ENCODE measurements around the gene SPRR3. TPM values are rescaled to one million over a fixed set of nuclear protein-coding genes. Genes with fewer than 3 reads are reported as not detected.

Gene SPRR3
- total RNA-seq, 1 donor from 2014 or later, result not detected

DNA sequence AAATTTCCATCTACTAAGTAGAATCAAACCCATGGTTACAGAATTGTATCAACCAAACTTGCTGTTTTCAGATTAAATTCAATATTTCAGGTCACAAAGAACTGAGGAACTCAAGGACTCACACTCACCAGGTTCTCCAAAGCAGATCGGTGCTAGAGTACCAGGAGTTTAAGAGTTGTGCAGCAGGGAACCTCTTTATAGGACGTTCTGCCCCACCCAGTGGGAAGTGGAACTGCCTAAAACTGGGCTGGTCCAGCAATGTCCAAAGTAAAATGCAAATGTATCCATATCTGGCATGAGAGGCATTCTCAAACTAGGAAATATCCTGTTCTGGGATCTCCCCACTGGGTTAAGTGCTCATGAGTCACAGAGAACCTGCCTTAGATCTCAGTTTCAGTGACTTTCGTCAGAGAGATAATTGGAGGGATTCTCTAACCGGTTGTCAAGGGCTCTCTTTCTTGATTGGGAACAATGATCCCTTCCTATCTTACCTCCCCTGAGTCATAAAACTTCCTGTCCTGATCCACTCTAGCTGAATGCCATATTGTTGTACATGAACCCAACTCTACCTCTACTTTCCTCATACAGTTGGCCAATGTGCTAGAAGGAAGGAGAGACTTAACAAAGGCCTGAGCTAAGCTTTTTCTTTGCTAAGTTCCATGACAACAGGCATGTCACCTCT is 39.5 kb downstream of the SPRR3 start, which contains the start of gene SPRR2D:
SPRR2D (minus strand) TSS at position 171 of the 682 bp plus-strand sequence. CDS start 774 bp downstream, outside the sequence.
- no peak for DNase-seq (ENCODE audit: extremely low read depth, low read depth, low spot score)

DNA sequence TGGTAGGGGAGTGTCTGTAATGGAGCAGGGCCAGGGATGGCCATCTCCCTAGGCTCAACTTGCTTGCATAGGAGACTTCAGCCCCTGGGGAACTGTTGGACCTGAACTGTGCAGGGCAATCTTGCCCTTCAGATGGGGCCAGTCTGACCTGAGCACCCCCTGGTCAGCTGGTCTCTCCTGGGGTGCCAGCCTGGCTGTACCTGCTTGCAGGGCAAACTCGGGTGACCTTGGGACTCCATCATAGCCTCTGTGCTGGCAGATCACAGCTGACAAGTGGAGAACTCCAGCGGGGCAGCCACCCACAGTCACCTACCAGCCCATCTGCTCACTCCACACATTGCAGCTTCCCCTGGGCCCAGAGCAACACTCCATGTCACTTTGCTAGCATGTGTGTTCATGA is 47.7 kb downstream of the SPRR3 start:
- no peak for DNase-seq (ENCODE audit: extremely low read depth, low read depth, low spot score)

Other genes starting within 250 kb of the SPRR3 start
- gene KPRP, start 243.7 kb upstream of the SPRR3 start, total RNA-seq, result not detected in 2 replicates
- gene LCE1F, start 226.6 kb upstream of the SPRR3 start, total RNA-seq, result not detected in 2 replicates
- gene LCE1E, start 215.5 kb upstream of the SPRR3 start, total RNA-seq, result not detected in 2 replicates
- gene LCE1D, start 205.0 kb upstream of the SPRR3 start, total RNA-seq, result not detected in 2 replicates
- not detected in 2 replicates for gene LCE1C, start 195.1 kb upstream of the SPRR3 start, total RNA-seq
- not detected in 2 replicates for gene LCE1B, start 189.8 kb upstream of the SPRR3 start, total RNA-seq
- not detected in 2 replicates for gene LCE1A, start 174.3 kb upstream of the SPRR3 start, total RNA-seq
- gene LCE6A, start 158.9 kb upstream of the SPRR3 start, total RNA-seq, result not detected in 2 replicates
- not detected in 2 replicates for gene LCE7A, start 141.8 kb upstream of the SPRR3 start, total RNA-seq
- not detected in 2 replicates for gene SMCP, start 123.4 kb upstream of the SPRR3 start, total RNA-seq
- not detected in 2 replicates for gene IVL, start 93.2 kb upstream of the SPRR3 start, total RNA-seq
- gene SPRR5, start 54.5 kb upstream of the SPRR3 start, total RNA-seq, result not detected in 2 replicates
- gene SPRR4, start 31.1 kb upstream of the SPRR3 start, total RNA-seq, result not detected in 2 replicates
- gene SPRR1A, start 17.7 kb upstream of the SPRR3 start, total RNA-seq, result not detected in 2 replicates
- not detected in 2 replicates for gene SPRR1B, start 29.5 kb downstream of the SPRR3 start, total RNA-seq
- not detected in 2 replicates for gene SPRR2D, start 39.4 kb downstream of the SPRR3 start, total RNA-seq
- not detected in 2 replicates for gene SPRR2A, start 55.8 kb downstream of the SPRR3 start, total RNA-seq
- gene SPRR2B, start 69.9 kb downstream of the SPRR3 start, total RNA-seq, result not detected in 2 replicates
- not detected in 2 replicates for gene SPRR2E, start 92.8 kb downstream of the SPRR3 start, total RNA-seq
- not detected in 2 replicates for gene SPRR2F, start 111.8 kb downstream of the SPRR3 start, total RNA-seq
- gene SPRR2G, start 149.1 kb downstream of the SPRR3 start, total RNA-seq, result not detected in 2 replicates
- gene LELP1, start 201.7 kb downstream of the SPRR3 start, total RNA-seq, result not detected in 2 replicates
- gene PRR9, start 215.8 kb downstream of the SPRR3 start, total RNA-seq, result not detected in 2 replicates

Data from glomerular endothelial cell (primary cell).